Ureter (tissue), 1 donor: Measurements from ENCODE around the gene TMCC3. TPM values are rescaled to one million over a fixed set of nuclear protein-coding genes. Genes with fewer than 3 reads are reported as not detected.
"Not testable (repeated sequence)": the region's sequence is repeated elsewhere in the genome, so short reads cannot be mapped to it uniquely, and the experiment has no call there.

Experiments used
- DNase-seq: peaks from one replicate; pipeline ENCODE4 v3.0.0-alpha.2; 2020; ENCODE audit warnings: low spot score
- total RNA-seq: library from RNA; stranded (reverse); gene quantifications from one replicate; pipeline ENCODE4 v1.2.4, GENCODE V29; 2023
- donor health status: DM: yes; HTN: yes; CAD: no.

The TMCC3 gene
- total RNA-seq, 1 donor from 2014 or later, result 10.1 TPM

DNA sequence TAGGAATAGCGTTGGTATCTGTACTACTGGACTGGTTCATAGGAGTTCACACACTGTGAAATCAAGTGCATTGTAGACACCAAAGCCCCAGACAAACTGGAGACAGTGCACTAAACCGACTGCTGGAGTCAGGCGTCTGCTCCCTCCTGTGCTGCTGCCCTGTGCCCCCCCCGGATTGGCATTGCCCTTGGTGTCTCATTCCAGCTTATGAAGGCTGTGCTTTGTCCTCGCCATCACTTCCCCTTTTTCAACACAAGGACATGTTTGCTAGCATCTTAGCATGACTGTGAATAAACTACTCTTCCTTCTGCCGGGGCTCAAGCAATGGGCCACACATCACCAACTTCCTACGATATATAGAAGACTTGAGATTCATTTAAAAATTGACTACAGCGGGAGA lies 84.0 kb downstream of the TMCC3 start:
- no peak for DNase-seq

- DNase-seq, result no peak
These were observed 84.7 kb downstream of the TMCC3 start for GRCh38 chr12:94565683-94566082.

- no peak for DNase-seq
These were observed 87.1 kb downstream of the TMCC3 start for GRCh38 chr12:94563286-94563685.

- DNase-seq, result no peak
These were observed 88.4 kb downstream of the TMCC3 start for GRCh38 chr12:94561943-94562411.

- DNase-seq, result no peak
These were observed 89.7 kb downstream of the TMCC3 start for GRCh38 chr12:94560431-94561221.

DNA sequence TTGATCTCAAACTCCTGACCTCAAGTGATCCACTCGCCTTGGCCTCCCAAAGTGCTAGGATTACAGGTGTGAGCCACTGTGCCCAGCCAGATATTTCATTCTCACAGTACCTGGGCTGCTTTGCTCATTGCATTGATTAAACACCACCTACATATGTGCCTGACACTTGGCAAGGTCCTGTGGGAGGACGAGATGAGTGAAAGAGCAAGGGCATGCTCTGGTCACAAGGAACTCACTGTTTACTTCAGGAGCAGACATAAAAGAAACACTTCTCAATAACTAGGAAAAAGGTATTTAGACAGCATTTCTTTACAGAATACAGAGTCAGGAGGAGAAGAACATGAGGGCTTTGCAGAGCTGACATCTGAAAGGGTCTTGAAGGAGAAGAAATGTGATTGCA lies 91.7 kb downstream of the TMCC3 start:
- no peak for DNase-seq

DNA sequence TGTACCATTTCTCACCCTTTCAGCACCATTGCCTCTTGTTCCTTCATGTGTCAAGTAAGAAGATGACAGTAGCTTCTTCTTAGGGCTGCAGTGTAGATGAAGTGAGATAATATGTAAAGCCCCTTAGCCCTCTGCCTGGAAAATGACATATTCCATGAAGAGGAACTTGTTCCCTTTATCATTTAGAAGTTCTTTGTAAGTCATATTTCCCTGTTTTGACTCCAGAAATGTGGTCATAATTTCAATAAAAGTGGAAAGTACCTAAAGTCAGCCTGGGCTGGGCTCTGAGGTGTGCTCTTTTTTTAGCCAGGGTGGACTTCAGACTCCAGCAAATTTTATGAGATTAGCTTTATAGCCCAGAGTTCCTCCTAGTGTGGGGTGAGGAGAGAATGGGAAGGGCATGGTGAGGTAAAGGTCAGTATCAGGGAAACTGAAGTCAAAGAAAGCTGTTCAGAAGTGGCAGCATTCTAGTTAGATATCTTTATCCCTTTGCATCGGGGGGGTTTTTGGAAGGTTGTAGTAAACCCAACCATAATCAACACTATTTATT lies 92.5 kb downstream of the TMCC3 start:
- no peak for DNase-seq

DNA sequence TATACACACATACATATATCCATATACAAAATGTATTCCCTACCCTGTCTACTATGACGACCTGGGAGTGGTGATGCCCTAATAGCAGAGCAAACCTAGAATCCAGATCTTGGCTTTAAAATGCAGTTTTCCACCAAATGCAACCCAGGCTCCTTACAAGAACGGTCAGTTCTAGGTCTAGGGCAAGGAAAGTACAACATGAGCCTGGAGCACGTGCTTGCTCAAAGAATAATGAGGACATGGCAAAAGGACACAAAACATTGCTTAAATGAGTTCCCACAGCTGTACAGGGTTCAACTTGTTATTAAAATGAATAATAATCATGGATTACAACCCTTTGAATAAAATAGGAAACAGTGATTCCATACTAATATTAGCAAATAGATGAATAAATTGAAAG lies 94.7 kb downstream of the TMCC3 start:
- DNase-seq, result no peak

DNA sequence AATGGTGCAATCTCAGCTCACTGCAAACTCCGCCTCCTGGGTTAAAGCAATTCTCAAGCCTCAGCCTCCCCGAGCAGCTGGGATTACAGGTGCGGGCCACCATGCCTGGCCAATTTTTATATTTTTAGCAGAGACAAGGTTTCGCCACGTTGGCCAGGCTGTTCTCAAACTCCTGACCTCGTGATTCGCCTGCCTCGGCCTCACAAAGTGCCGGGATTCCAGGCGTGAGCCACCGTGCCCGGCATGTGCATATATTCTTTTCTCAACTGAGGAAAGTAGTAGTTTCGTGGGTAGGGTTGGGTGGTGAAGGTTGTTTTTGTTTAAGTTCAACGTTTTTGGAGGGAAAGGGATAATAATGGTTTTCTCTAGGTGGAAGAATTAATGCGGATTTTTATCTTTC lies 96.5 kb downstream of the TMCC3 start:
- no peak for DNase-seq

- DNase-seq, result no peak
These were observed 97.2 kb downstream of the TMCC3 start for GRCh38 chr12:94553130-94553519.

GRCh38 chr12:94551810-94552209 lies 98.5 kb downstream of the TMCC3 start:
- DNase-seq, result no peak

DNA sequence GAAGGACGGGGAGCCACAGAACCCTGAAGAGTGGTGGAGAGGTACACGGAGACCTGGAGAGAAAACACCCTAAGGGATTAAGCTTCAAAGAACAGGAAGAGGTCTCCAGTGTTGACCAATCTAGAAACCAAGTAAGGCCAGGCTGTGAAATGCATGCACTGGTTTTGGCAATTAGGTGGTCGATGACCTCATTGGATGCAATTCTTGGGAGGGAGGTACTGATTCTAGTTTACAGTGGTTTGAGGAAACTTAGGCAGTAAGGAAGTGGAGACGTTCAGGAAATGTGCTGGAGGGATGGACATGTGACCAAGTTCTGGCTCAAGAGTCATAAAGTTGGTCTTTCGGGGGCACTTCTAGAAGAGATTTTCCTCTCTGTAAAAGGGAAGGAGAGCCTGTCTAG lies 99.4 kb downstream of the TMCC3 start:
- no peak for DNase-seq

DNA sequence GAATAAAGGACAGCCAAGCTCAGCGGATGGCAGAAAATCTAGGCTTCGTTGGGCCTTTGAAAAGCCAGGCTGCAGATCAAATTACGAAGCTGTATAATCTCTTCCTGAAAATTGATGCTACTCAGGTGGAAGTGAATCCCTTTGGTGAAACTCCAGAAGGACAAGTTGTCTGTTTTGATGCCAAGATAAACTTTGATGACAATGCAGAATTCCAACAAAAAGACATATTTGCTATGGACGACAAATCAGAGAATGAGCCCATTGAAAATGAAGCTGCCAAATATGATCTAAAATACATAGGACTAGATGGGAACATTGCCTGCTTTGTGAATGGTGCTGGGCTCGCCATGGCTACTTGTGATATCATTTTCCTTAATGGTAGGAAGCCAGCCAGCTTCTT lies 101.5 kb downstream of the TMCC3 start:
- not testable (repeated sequence) for DNase-seq

- no peak for DNase-seq
These were observed 104.2 kb downstream of the TMCC3 start for GRCh38 chr12:94545935-94546771.

DNA sequence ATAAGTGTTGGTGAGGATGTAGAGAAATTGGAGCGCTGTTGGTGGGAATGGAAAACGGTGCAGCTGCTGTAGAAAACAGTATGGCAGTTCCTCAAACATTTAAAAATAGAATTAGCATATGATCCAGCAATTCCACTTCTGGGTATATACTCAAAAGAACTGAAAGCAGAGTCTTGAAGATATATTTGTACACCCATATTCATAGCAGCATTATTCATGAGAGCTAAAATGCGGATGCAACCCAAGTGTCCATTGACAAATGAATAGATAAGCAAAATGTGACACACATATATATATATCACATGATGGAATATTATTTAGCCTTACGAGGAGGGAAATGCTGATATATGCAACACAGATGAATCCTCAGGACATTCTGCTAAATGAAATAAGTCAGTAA lies 106.0 kb downstream of the TMCC3 start:
- DNase-seq, result no peak

- DNase-seq, result no peak
These were observed 112.0 kb downstream of the TMCC3 start for GRCh38 chr12:94538318-94538717.

DNA sequence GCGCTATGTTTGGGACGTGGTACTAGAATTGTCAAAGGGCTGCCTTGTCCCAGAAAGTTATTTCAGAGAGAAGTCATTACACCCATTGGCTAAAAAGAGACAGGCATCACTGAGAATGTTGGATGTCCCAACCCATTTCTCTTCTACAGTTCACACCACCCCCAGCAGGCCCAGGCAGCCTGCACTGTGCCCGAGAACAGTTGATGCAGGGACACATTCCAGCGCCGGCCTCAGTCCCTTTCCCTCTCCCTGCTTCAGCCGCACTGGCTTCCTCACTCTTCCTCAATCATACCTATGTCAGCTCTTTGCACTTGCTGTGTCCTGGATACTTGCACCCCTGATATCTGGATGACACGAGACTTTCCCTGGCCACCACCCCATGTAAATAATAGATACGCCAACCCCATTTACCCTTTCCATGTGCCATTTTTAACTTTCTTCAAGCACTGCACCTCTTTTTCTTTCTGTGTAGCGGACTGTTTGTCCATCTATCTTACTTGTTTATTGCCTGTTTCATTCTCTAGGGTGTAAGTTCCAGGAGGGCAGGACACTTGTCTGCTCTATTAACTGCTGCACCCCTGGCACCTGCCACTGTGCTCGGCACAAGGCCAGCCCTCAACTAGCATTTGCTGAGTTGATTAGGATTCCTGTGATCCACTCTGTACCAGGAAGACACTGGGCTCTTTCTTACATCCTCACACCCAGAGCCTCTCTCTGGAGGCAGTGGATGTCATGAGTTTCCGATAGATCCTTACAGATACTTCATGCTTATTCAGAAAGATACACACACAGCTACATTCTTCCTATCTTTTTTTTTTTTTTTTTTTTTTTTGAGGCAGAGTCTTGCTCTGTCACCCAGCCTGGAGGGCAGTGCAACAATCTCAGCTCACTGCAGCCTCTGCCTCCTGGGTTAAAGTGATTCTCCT lies 114.1 kb downstream of the TMCC3 start:
- DNase-seq, result no peak

GRCh38 chr12:94535510-94535921 lies 114.8 kb downstream of the TMCC3 start:
- no peak for DNase-seq

GRCh38 chr12:94534774-94535509 lies 115.4 kb downstream of the TMCC3 start:
- no peak for DNase-seq

GRCh38 chr12:94534278-94534677 lies 116.1 kb downstream of the TMCC3 start:
- no peak for DNase-seq
